Motor neuron (in vitro differentiated cells): ENCODE results near the gene FGF3. TPM values are rescaled to one million over a fixed set of nuclear protein-coding genes. Genes with fewer than 3 reads are reported as not detected.
"Not testable (repeated sequence)": the region's sequence is repeated elsewhere in the genome, so short reads cannot be mapped to it uniquely, and the experiment has no call there.

ENCODE experiments used
- ATAC-seq, 8 experiments: fragments of 200-7000 bp; cut with Tn5 transposase; replicated peaks in 6 of 8; 2 replicates each; pipeline ENCODE4 v1.8.0; 2021; ENCODE audit warnings: mild to moderate bottlenecking in 8 of 8, moderate library complexity in 8 of 8
- H3K27ac ChIP-seq, 2 donors: fragments of 250-450 bp; sonication (Bioruptor Pico); 2 replicates each; pipeline ENCODE4 v1.9.0; 2021; ENCODE audit warnings: antibody characterized with exemption in 2 of 2, mild to moderate bottlenecking in 2 of 2, moderate library complexity in 1 of 2
- H3K4me1 ChIP-seq, 2 donors: fragments of 250-450 bp; sonication (Bioruptor Pico); replicated peaks in 1 of 2; 2 replicates each; pipeline ENCODE4 v1.6.1; 2021; ENCODE audit warnings: antibody characterized with exemption in 2 of 2, mild to moderate bottlenecking in 2 of 2, moderate library complexity in 1 of 2
- H3K4me3 ChIP-seq, 5 donors: fragments of 250-450 bp; sonication (Bioruptor Pico); 2 replicates each; pipeline ENCODE4 v1.9.0; 2021; ENCODE audit warnings: antibody characterized with exemption in 5 of 5, mild to moderate bottlenecking in 5 of 5, moderate library complexity in 4 of 5
- WGBS, 10 experiments: fragments of 450-650 bp; shearing (Covaris generic); methylation state at CpG; one replicate each; pipeline ENCODE4 v1.0.0; 2022; 5-methylcytosine and 5-hydroxymethylcytosine counted together
- in situ Hi-C, 9 experiments: fragments of 400-800 bp; cut with MboI; loops; one replicate each; pipeline ENCODE4 v1.15.0; 2021; ENCODE audit warnings: low sequenced_read_pairs in 9 of 9, low pct_unique_long_range_greater_than_20kb in 2 of 9; ENCODE audit not compliant: unreplicated experiment in 9 of 9
- total RNA-seq, 8 experiments: library from RNA; unstranded; fragments of 300-600 nt; gene quantifications; 2 replicates each; pipeline versions ENCODE4 v1.2.3 to v1.2.4, GENCODE V29; 2022

FGF3 gene
- total RNA-seq, 8 experiments from 2014 or later: 0.11 to 0.57 (median 0.25) TPM; not detected in 5

GRCh38 chr11:69787906-69788305, 31.3 kb downstream of the FGF3 start:
- 60 to 100% (median 92%) methylated on average over 2 to 7 of the region's 10 CpGs; no CpG with 5 or more reads in 5 of the 10 experiments for WGBS, 10 experiments
- ATAC-seq: no peak
- no peak overlapping the region for H3K27ac ChIP-seq
- peaks cover 0 to 4% of the 10 kb centered on the region in 2 donors for H3K4me1 ChIP-seq
- no peak overlapping the region for H3K4me3 ChIP-seq
- in situ Hi-C loops: no loop called here

- ATAC-seq: no peak
- no peak overlapping the region for H3K4me3 ChIP-seq
- no peak overlapping the region for H3K27ac ChIP-seq
- WGBS, 10 experiments: 0 to 74% (median 20%) methylated on average over 1 to 3 of the region's 4 CpGs; no CpG with 5 or more reads in 7 of the 10 experiments
- in situ Hi-C loops: no loop called here
- H3K4me1 ChIP-seq: peaks cover 0 to 4% of the 10 kb centered on the region in 2 donors
Observed at GRCh38 chr11:69787457-69787856, 31.8 kb downstream of the FGF3 start.

GRCh38 chr11:69781241-69781640, 38.0 kb downstream of the FGF3 start:
- peak in 2 of 8 experiments; percentile 71 to 84 for ATAC-seq
- Histone ChIP-seq H3K27ac (no peak overlapping the region), H3K4me3 (no peak overlapping the region), H3K4me1 (no peaks in the 10 kb centered on the region)
- WGBS, 10 experiments: 0 to 67% (median 30%) methylated on average over 1 to 3 of the region's 8 CpGs; no CpG with 5 or more reads in 4 of the 10 experiments
- in situ Hi-C loops: no loop called here

GRCh38 chr11:69778373-69778772, 40.8 kb downstream of the FGF3 start:
- in situ Hi-C loops: no loop called here
- WGBS, 10 experiments: 58 to 92% (median 86%) methylated on average over 1 to 8 of the region's 8 CpGs; no CpG with 5 or more reads in 2 of the 10 experiments
- Histone ChIP-seq H3K4me3 (no peak overlapping the region), H3K27ac (no peak overlapping the region), H3K4me1 (no peaks in the 10 kb centered on the region)
- no peak for ATAC-seq

- Histone ChIP-seq H3K4me1 (no peaks in the 10 kb centered on the region), H3K27ac (no peak within 1 kb of the TSS), H3K4me3 (no peak within 1 kb of the TSS)
- in situ Hi-C loops: no loop called here
- WGBS, 10 experiments: 3 to 20% methylated on average over 1 to 7 of the region's 66 CpGs; no CpG with 5 or more reads in 8 of the 10 experiments
- no peak for ATAC-seq
Observed at GRCh38 chr11:69775163-69775755, 44.0 kb downstream of the FGF3 start, which contains the start of gene FGF4. Gene FGF4 (minus strand): TSS chr11:69775341. CDS start chr11:69775084, 257 bp downstream.

- no peak for ATAC-seq
- in situ Hi-C loops: no loop called here
- no peaks in the 10 kb centered on the region for H3K4me1 ChIP-seq
- 0 to 13% (median 5%) methylated on average over 4 to 9 of the region's 107 CpGs; no CpG with 5 or more reads in 6 of the 10 experiments for WGBS, 10 experiments
- no peak overlapping the region for H3K27ac ChIP-seq
- H3K4me3 ChIP-seq: no peak overlapping the region
Observed at GRCh38 chr11:69774354-69775162, 44.7 kb downstream of the FGF3 start.

- in situ Hi-C loops: no loop called here
- whole genome bisulfite sequencing, 10 experiments: 0 to 60% methylated on average over 1 to 2 of the region's 30 CpGs; no CpG with 5 or more reads in 8 of the 10 experiments
- Histone ChIP-seq H3K4me1 (no peaks in the 10 kb centered on the region), H3K4me3 (no peak overlapping the region), H3K27ac (no peak overlapping the region)
- no peak for ATAC-seq
Observed at GRCh38 chr11:69773626-69774353, 45.4 kb downstream of the FGF3 start.

- H3K4me3 ChIP-seq: no peak overlapping the region
- no peak for ATAC-seq
- H3K4me1 ChIP-seq: no peaks in the 10 kb centered on the region
- 0 to 50% (median 22%) methylated on average over 3 to 7 of the region's 7 CpGs for WGBS, 10 experiments
- in situ Hi-C loops: no loop called here
- H3K27ac ChIP-seq: no peak overlapping the region
Observed at GRCh38 chr11:69771466-69771865, 47.8 kb downstream of the FGF3 start.

GRCh38 chr11:69770540-69770939, 48.7 kb downstream of the FGF3 start:
- in situ Hi-C loops: no loop called here
- Histone ChIP-seq H3K27ac (no peak overlapping the region), H3K4me1 (peaks cover 0 to 1% of the 10 kb centered on the region in 2 donors), H3K4me3 (no peak overlapping the region)
- no peak for ATAC-seq
- 0 to 57% (median 24%) methylated on average over 2 to 4 of the region's 5 CpGs; no CpG with 5 or more reads in 3 of the 10 experiments for WGBS, 10 experiments

- WGBS, 10 experiments: 31 to 100% (median 51%) methylated on average over 1 to 10 of the region's 10 CpGs; no CpG with 5 or more reads in 1 of the 10 experiments
- Histone ChIP-seq H3K4me3 (no peak overlapping the region), H3K27ac (no peak overlapping the region), H3K4me1 (peaks cover 0 to 3% of the 10 kb centered on the region in 2 donors)
- ATAC-seq: peak in 5 of 8 experiments; percentile 64 to 99 (median 95)
- in situ Hi-C loops: no loop called here
Observed at GRCh38 chr11:69765498-69765995, 53.7 kb downstream of the FGF3 start.

GRCh38 chr11:69764918-69765317, 54.3 kb downstream of the FGF3 start:
- 18 to 100% (median 84%) methylated on average over 2 to 5 of the region's 7 CpGs; no CpG with 5 or more reads in 4 of the 10 experiments for WGBS, 10 experiments
- not testable (repeated sequence) for ATAC-seq, H3K4me1 ChIP-seq

GRCh38 chr11:69760319-69760718, 58.9 kb downstream of the FGF3 start:
- WGBS, 10 experiments: 6 to 80% (median 63%) methylated on average over 1 to 4 of the region's 4 CpGs; no CpG with 5 or more reads in 7 of the 10 experiments
- in situ Hi-C loops: no loop called here
- Histone ChIP-seq H3K4me3 (no peak overlapping the region), H3K4me1 (no peaks in the 10 kb centered on the region), H3K27ac (no peak overlapping the region)
- ATAC-seq: no peak

More at GRCh38 chr11:69764918-69765317, 54.3 kb downstream of the FGF3 start:
- in situ Hi-C loops, H3K4me3 ChIP-seq, H3K27ac ChIP-seq: not testable (repeated sequence)
